Measurements from ENCODE around the gene KIAA1217. TPM values are rescaled to one million over a fixed set of nuclear protein-coding genes. Genes with fewer than 3 reads are reported as not detected.
A peak's percentile ranks its signal among the peaks of the same experiment; 100 is the strongest.

The KIAA1217 gene
- total RNA-seq, 1 donor from 2014 or later = 161 TPM

DNA sequence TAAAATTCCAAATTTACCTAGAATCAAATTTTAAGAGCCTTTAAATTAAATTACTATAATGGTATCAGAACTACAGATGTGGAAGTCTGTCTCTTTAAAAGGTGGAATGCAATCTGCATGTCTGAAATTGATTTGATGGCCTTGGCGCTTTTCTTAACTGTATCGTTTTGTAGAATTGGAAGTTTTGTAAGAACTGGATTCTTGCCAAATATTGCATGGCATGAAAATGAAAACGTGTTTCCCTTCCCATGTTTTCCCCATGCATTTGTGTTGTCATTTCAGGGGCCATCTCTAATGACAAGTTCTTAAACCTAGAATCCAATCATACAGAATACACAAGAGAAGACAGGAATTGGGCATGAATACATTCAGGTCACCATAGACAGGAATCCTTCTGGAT is 162.5 kb downstream of the KIAA1217 start:
- Mint-ChIP-seq H3K4me1 (no peaks in the 10 kb centered on the region), H3K36me3 (peaks cover 41% of the 10 kb centered on the region), H3K4me3 (no peak overlapping the region), H3K27me3 (ENCODE audit: low read depth) (no peaks in the 10 kb centered on the region), H3K9me3 (peaks cover 17% of the 10 kb centered on the region), H3K27ac (no peak overlapping the region)
- no peak for DNase-seq (ENCODE audit: low spot score in 2 of 2, unreplicated experiment in 2 of 2)
- no peak for TF ChIP-seq CTCF (IDR thresholded peaks at IDR 0.05; ENCODE audit: unreplicated experiment)

DNA sequence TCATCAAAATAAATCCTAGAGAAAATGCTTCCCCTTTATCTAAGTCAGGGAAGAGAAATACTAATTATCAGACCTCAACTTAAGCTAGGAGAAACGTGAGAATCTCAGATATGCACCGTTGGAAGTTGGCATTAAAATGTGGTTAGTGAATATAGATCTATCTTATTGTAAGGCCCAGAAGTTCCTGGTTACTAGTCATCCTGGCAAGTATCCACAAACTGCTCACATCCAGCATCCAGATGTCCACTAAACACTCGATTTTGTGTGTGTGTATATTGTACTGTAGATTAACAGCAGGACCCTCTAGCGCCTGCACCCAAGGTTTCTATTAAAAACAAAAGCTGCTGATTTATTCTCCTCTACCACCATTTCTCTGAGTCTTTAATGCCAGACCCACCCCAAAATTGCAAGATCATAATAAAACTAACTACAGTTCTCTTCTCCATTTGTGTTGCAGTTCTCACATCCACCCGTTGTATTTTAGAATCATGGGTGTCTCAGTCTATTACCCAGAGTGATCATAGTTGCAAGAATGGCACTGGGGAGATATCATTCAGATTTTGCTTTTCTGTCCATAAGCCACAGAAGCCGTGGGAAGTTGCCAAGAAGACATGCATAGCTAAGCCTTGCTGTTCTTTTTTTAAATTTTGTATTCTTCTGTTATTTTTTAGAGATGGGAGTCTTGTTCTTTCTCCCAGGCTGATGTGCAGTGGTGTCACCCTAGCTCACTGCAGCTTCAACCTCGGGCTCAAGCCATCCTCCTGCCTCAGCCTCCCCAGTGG is 165.4 kb downstream of the KIAA1217 start:
- Mint-ChIP-seq H3K4me3 (no peak overlapping the region), H3K9me3 (peaks cover 17% of the 10 kb centered on the region), H3K4me1 (no peaks in the 10 kb centered on the region), H3K36me3 (peaks cover 45% of the 10 kb centered on the region), H3K27ac (peak overlapping the region; percentile 27), H3K27me3 (ENCODE audit: low read depth) (no peaks in the 10 kb centered on the region)
- no peak for DNase-seq (ENCODE audit: low spot score in 2 of 2, unreplicated experiment in 2 of 2)
- TF ChIP-seq CTCF (IDR thresholded peaks at IDR 0.05; ENCODE audit: unreplicated experiment) = no peak

DNA sequence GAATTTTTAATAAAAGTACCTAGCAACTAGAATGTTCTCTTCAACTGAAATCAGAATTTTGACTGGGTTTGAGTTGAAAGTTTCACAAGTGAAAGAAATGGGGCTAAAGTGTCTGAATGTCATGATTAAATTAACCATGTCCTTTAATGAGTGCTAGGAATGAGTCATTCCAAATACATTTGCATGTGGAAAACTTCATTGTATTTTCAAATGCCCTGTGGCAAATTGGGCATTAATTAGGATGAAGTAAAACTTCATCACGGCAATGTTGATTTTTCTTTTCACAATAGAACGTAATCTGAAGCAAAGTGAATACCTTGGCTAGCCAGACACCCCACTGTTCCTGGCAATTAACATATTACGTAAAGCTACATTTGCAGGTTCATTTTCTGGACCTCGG is 166.6 kb downstream of the KIAA1217 start:
- no peak overlapping the region for H3K4me3 Mint-ChIP-seq
- H3K36me3 Mint-ChIP-seq = peaks cover 44% of the 10 kb centered on the region
- no peak overlapping the region for H3K27ac Mint-ChIP-seq
- H3K9me3 Mint-ChIP-seq = peaks cover 17% of the 10 kb centered on the region
- no peaks in the 10 kb centered on the region for H3K27me3 Mint-ChIP-seq (ENCODE audit: low read depth)
- TF ChIP-seq CTCF (IDR thresholded peaks at IDR 0.05; ENCODE audit: unreplicated experiment) = no peak
- peaks cover 2% of the 10 kb centered on the region for H3K4me1 Mint-ChIP-seq
- no peak for DNase-seq (ENCODE audit: low spot score in 2 of 2, unreplicated experiment in 2 of 2)

DNA sequence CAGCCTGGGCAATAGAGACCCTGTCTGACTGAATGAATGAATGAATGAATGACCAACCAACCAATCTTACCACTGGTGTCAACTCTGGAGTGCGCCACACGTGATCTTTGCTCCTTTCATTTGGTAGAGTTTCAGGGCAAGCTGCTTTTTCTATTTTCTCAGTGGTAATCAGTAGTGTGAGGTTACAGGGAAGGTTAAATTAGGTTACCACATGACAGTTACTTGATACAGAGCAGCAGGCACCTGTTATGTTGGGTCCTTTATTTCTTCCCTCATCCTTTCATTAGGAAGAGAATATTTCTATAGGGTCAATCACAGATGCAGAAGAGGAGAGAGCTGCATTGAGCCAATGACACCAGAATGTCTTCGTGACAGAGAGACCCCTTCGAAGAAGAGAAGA is 167.8 kb downstream of the KIAA1217 start:
- Mint-ChIP-seq H3K4me1 (peaks cover 9% of the 10 kb centered on the region), H3K27ac (no peak overlapping the region), H3K36me3 (peaks cover 34% of the 10 kb centered on the region), H3K9me3 (peaks cover 12% of the 10 kb centered on the region), H3K27me3 (ENCODE audit: low read depth) (no peaks in the 10 kb centered on the region), H3K4me3 (no peak overlapping the region)
- DNase-seq (ENCODE audit: low spot score in 2 of 2, unreplicated experiment in 2 of 2) = no peak
- TF ChIP-seq CTCF (IDR thresholded peaks at IDR 0.05; ENCODE audit: unreplicated experiment) = no peak

DNA sequence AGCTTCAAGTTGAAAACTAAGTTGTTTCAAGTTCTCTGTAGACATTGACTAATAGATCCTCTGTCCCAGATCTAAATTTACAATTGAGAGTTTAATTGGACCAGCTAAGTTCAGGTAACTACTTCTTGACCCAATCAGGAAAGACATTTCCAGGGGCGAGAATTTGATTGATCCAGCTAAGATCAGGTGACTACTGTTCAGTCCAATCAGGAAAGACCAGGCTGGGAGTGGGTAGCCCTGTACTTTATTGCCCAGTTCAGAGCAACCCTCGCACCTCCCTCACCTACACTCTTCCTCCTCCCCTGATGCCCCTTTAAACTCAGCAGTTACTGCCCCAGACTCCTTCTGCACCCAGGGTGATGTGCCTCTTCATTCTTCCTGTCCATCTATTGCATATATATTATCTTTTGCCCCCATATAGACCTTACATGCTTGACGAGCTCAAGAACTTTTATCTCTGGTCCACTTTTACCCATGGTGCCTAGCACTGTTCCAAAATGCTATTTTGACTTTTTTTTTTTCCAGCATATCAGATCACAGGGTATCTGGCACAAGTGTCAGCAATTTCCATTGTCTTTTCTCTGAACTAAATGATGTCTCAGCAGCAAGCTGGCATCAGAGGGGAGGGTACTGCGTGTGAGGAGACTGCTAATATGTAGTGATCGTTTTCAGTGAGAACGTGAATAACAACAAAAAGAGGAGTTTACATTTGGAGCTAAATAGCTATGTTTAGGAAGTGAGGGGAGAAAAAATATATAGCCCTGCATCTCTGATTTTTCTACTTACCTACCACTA is 169.4 kb downstream of the KIAA1217 start:
- no peaks in the 10 kb centered on the region for H3K9me3 Mint-ChIP-seq
- H3K27ac Mint-ChIP-seq = peak overlapping the region; percentile 15
- peaks cover 22% of the 10 kb centered on the region for H3K36me3 Mint-ChIP-seq

More for the DNA sequence above, 169.4 kb downstream of the KIAA1217 start:
- Mint-ChIP-seq H3K4me3 (no peak overlapping the region), H3K4me1 (peaks cover 22% of the 10 kb centered on the region), H3K27me3 (ENCODE audit: low read depth) (no peaks in the 10 kb centered on the region)
- TF ChIP-seq CTCF (IDR thresholded peaks at IDR 0.05; ENCODE audit: unreplicated experiment) = no peak
- no peak for DNase-seq (ENCODE audit: low spot score in 2 of 2, unreplicated experiment in 2 of 2)
